ENCODE results near the gene PFKFB2.

The PFKFB2 gene

DNA sequence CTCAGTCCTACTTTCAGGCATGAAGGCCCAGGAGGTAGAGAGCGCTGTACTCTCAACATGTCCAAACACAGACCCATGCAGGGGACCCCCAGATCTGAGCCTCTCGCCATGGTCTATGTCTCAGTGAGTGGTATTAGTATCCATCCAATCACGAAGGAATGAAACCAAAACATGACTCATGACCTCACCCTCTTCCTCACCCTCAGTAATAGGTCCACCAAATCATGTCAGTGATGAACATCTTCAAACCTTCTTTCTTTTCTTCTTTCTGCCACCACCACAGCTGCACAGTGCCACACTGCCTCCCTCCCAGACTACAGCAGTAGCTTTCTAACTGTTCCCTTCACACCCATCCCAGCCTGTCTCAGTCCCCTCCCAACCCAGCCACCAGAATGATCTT is 37.3 kb upstream of the PFKFB2 start:
- Histone ChIP-seq H3K4me3 (ENCODE audit: low read depth, low read length) (no peak overlapping the region), H3K27me3 (ENCODE audit: control insufficient read depth, insufficient read depth, low read length) (peaks cover 6% of the 10 kb centered on the region; the same call in 1 of the 2 replicates), H3K27ac (ENCODE audit: low read depth, low read length) (no peak overlapping the region), H3K36me3 (ENCODE audit: control insufficient read depth, insufficient read depth, low read length) (no peaks in the 10 kb centered on the region), H3K4me1 (ENCODE audit: control insufficient read depth, insufficient read depth, low read length) (no peaks in the 10 kb centered on the region), H3K9ac (ENCODE audit: low read length) (no peak overlapping the region), H3K9me3 (ENCODE audit: control insufficient read depth, insufficient read depth, low read depth, low read length) (no peaks in the 10 kb centered on the region)

DNA sequence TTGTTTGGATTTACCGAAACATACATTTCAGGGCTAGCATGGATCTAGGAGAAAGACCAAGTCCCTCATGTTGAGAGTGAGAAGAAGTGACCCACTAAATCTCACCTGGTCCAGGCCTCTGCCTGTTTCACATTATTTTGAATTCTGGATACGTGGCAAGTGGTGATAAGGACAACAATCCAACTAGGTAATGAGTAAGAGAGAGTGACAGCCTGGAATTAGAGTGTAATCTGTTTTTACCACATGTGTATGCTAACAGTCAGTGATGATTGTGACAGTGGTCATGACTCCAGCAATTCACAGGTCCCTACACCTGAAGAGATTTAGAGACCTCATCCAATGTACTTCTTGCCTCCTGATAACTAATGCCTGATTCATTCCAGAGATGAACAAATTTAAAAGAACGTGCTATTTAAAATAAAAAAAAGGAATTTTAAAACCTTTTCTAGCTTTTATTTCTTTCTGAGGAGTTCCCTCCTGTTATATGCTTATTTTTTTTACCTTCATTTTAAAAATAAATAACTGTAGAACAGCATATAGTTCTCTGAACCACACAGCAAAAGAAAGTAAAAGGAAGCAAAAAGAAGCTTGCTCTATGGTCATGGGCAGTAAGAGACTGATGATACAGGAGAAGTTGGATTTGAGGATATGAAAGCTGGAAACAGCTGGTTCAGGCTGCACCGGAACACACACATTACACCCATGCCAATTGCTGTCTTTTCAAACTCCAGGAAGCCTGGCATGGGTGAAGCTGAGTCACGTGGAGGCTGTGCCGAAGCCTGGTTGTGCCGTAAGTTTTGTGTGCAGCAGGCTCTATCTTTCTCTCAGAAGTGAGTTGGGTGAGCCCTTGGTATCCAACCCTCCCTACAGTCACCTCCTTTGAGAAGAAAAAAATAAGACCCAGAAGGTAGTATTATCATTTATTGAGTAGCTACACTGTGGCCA is 35.2 kb upstream of the PFKFB2 start:
- Histone ChIP-seq H3K4me3 (ENCODE audit: low read depth, low read length) (no peak overlapping the region), H3K9ac (ENCODE audit: low read length) (no peak overlapping the region), H3K9me3 (ENCODE audit: control insufficient read depth, insufficient read depth, low read depth, low read length) (no peaks in the 10 kb centered on the region), H3K27me3 (ENCODE audit: control insufficient read depth, insufficient read depth, low read length) (peaks cover 6% of the 10 kb centered on the region; the same call in 1 of the 2 replicates), H3K36me3 (ENCODE audit: control insufficient read depth, insufficient read depth, low read length) (no peaks in the 10 kb centered on the region), H3K27ac (ENCODE audit: low read depth, low read length) (no peak overlapping the region), H3K4me1 (ENCODE audit: control insufficient read depth, insufficient read depth, low read length) (no peaks in the 10 kb centered on the region; the same call in 1 of the 2 replicates)

DNA sequence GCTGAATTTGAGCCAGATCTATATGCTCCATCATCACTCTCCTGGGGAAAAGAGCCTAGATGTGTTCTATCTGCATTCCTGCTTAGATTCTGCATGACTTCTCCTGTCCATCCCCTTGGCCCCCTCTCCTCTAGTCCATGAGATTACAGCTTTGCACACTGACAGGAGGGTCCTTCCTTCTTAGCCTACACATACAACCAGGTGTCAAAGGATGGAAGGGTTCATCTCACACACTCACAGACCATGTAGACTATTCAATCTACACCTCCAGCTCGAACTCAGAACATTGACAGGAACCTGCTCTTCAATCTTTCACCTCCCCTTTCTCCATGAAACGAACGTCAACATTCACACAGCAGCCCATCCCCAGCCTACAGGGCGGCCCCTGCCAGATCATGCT is 34.4 kb upstream of the PFKFB2 start:
- Histone ChIP-seq H3K9ac (ENCODE audit: low read length) (no peak overlapping the region), H3K9me3 (ENCODE audit: control insufficient read depth, insufficient read depth, low read depth, low read length) (no peaks in the 10 kb centered on the region), H3K4me3 (ENCODE audit: low read depth, low read length) (no peak overlapping the region), H3K27ac (ENCODE audit: low read depth, low read length) (no peak overlapping the region), H3K4me1 (ENCODE audit: control insufficient read depth, insufficient read depth, low read length) (no peaks in the 10 kb centered on the region; the same call in 1 of the 2 replicates), H3K36me3 (ENCODE audit: control insufficient read depth, insufficient read depth, low read length) (no peaks in the 10 kb centered on the region), H3K27me3 (ENCODE audit: control insufficient read depth, insufficient read depth, low read length) (peaks cover 1% of the 10 kb centered on the region; the same call in 1 of the 2 replicates)

GRCh38 chr1:207019161-207019560 is 33.9 kb upstream of the PFKFB2 start:
- Histone ChIP-seq H3K4me3 (ENCODE audit: low read depth, low read length) (no peak overlapping the region), H3K9ac (ENCODE audit: low read length) (no peak overlapping the region), H3K4me1 (ENCODE audit: control insufficient read depth, insufficient read depth, low read length) (no peaks in the 10 kb centered on the region; the same call in 1 of the 2 replicates), H3K9me3 (ENCODE audit: control insufficient read depth, insufficient read depth, low read depth, low read length) (no peaks in the 10 kb centered on the region), H3K36me3 (ENCODE audit: control insufficient read depth, insufficient read depth, low read length) (no peaks in the 10 kb centered on the region), H3K27ac (ENCODE audit: low read depth, low read length) (no peak overlapping the region), H3K27me3 (ENCODE audit: control insufficient read depth, insufficient read depth, low read length) (no peaks in the 10 kb centered on the region; the same call in 1 of the 2 replicates)

DNA sequence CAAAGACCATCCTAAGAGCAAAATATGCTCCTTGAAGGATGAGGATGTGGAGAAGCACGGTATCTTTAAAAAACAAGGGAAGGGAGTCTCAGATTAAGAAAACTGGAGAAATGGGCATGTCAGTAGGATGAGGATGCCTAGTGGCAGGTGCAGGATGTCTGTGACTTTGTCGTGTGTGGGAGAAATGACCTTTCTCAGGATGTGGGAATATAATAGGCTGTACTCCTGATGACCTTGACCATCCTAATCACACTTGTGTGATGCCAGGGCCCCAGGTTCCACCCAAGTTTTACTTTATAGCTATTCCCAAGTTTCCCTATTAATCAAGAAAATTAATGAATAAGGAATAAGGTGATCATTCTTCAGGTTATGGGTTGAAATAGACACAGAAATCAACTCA is 33.4 kb upstream of the PFKFB2 start:
- peaks cover 5% of the 10 kb centered on the region for H3K4me1 ChIP-seq (ENCODE audit: control insufficient read depth, insufficient read depth, low read length)
- H3K4me3 ChIP-seq (ENCODE audit: low read depth, low read length), result no peak overlapping the region
- no peak overlapping the region for H3K9ac ChIP-seq (ENCODE audit: low read length)
- H3K36me3 ChIP-seq (ENCODE audit: control insufficient read depth, insufficient read depth, low read length), result no peaks in the 10 kb centered on the region
- H3K27ac ChIP-seq (ENCODE audit: low read depth, low read length), result no peak overlapping the region
- H3K27me3 ChIP-seq (ENCODE audit: control insufficient read depth, insufficient read depth, low read length), result no peaks in the 10 kb centered on the region; the same call in 1 of the 2 replicates
- no peaks in the 10 kb centered on the region for H3K9me3 ChIP-seq (ENCODE audit: control insufficient read depth, insufficient read depth, low read depth, low read length)

DNA sequence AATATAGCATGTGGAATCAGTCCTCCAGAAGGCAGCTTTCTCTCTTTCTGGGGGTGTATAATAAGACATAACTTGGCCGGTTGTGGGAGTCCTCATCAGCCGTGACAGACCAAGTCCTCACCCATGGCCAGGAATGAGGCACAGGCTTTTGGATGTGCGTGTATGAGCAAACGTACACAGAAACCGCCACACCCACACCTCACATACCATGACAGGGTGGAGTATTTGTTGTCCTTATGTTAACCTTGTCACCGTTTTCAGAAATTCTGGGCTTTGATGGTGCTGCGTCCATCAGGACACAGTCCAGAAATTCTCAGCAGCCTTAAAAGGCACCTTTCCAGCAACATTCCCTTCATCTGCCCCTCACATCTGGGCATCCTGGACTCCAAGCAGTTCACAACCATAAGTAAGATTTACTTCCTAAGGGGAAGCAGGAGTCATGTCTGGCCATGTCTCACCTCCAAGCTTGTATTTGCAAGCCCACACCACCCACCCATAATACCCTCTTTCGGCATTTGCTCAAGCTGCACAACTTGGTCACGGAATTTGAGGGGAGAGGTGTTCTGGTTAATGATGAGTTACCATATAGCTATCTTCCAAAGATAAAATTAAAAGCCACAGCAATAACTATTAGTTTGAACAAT is 32.9 kb upstream of the PFKFB2 start:
- no peak overlapping the region for H3K9ac ChIP-seq (ENCODE audit: low read length)

GRCh38 chr1:207020709-207021107 is 32.4 kb upstream of the PFKFB2 start:
- no peak overlapping the region for H3K9ac ChIP-seq (ENCODE audit: low read length)
- no peaks in the 10 kb centered on the region; the same call in 1 of the 2 replicates for H3K27me3 ChIP-seq (ENCODE audit: control insufficient read depth, insufficient read depth, low read length)
- no peaks in the 10 kb centered on the region for H3K9me3 ChIP-seq (ENCODE audit: control insufficient read depth, insufficient read depth, low read depth, low read length)
- peaks cover 15% of the 10 kb centered on the region for H3K4me1 ChIP-seq (ENCODE audit: control insufficient read depth, insufficient read depth, low read length)
- H3K36me3 ChIP-seq (ENCODE audit: control insufficient read depth, insufficient read depth, low read length), result no peaks in the 10 kb centered on the region
- H3K4me3 ChIP-seq (ENCODE audit: low read depth, low read length), result no peak overlapping the region
- H3K27ac ChIP-seq (ENCODE audit: low read depth, low read length), result no peak overlapping the region

More for the DNA sequence above, 32.9 kb upstream of the PFKFB2 start:
- H3K27ac ChIP-seq (ENCODE audit: low read depth, low read length), result no peak overlapping the region
- no peaks in the 10 kb centered on the region; the same call in 1 of the 2 replicates for H3K27me3 ChIP-seq (ENCODE audit: control insufficient read depth, insufficient read depth, low read length)
- no peaks in the 10 kb centered on the region for H3K9me3 ChIP-seq (ENCODE audit: control insufficient read depth, insufficient read depth, low read depth, low read length)
- H3K36me3 ChIP-seq (ENCODE audit: control insufficient read depth, insufficient read depth, low read length), result no peaks in the 10 kb centered on the region
- H3K4me1 ChIP-seq (ENCODE audit: control insufficient read depth, insufficient read depth, low read length), result peaks cover 9% of the 10 kb centered on the region
- H3K4me3 ChIP-seq (ENCODE audit: low read depth, low read length), result no peak overlapping the region

GRCh38 chr1:207021139-207021861 is 31.8 kb upstream of the PFKFB2 start:
- Histone ChIP-seq H3K4me1 (ENCODE audit: control insufficient read depth, insufficient read depth, low read length) (peaks cover 17% of the 10 kb centered on the region), H3K27ac (ENCODE audit: low read depth, low read length) (no peak overlapping the region)

DNA sequence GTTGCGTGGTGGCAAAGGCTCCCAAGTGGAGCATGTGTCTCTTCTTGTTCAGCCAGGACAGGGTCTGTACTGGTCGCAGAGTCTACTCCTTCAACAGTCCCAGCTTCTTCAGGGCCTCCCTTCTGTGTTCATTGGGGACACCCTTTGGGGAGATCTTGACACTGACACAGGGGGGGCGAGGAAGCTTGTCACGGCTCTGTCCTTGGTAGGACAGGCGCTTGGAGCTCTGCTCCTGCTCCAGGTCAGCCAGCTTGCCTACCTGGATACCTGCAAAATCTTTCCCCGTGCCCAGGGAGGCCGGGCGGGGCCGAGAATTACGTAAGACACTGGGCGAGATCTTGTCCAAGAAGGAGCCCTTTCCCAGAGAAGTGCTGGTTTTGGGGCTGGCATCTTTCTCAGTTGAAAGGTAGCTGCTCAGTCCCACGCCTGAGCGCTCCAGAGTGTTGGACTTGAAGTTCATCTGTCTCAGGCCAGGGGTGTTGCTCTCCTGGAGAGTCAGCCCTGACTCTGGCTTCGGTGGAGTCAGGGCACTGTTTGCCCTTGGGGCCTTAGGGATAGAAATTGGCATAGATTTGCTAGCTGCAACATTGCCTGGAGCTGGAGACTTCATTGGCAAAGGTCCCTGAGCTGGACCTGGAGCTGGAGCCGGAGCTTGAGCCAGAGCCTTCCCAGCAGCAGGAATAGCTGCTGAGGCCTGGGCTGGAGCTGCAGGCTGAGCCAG is 31.0 kb upstream of the PFKFB2 start:
- Histone ChIP-seq H3K4me3 (ENCODE audit: low read depth, low read length) (no peak overlapping the region), H3K36me3 (ENCODE audit: control insufficient read depth, insufficient read depth, low read length) (no peaks in the 10 kb centered on the region), H3K27ac (ENCODE audit: low read depth, low read length) (no peak overlapping the region), H3K27me3 (ENCODE audit: control insufficient read depth, insufficient read depth, low read length) (no peaks in the 10 kb centered on the region; the same call in 1 of the 2 replicates), H3K9me3 (ENCODE audit: control insufficient read depth, insufficient read depth, low read depth, low read length) (no peaks in the 10 kb centered on the region), H3K9ac (ENCODE audit: low read length) (no peak overlapping the region), H3K4me1 (ENCODE audit: control insufficient read depth, insufficient read depth, low read length) (peaks cover 17% of the 10 kb centered on the region)

More at GRCh38 chr1:207021139-207021861, 31.8 kb upstream of the PFKFB2 start:
- Histone ChIP-seq H3K27me3 (ENCODE audit: control insufficient read depth, insufficient read depth, low read length) (no peaks in the 10 kb centered on the region; the same call in 1 of the 2 replicates), H3K36me3 (ENCODE audit: control insufficient read depth, insufficient read depth, low read length) (no peaks in the 10 kb centered on the region), H3K9me3 (ENCODE audit: control insufficient read depth, insufficient read depth, low read depth, low read length) (no peaks in the 10 kb centered on the region), H3K4me3 (ENCODE audit: low read depth, low read length) (no peak overlapping the region), H3K9ac (ENCODE audit: low read length) (no peak overlapping the region)

GRCh38 chr1:207022996-207023679 is 29.9 kb upstream of the PFKFB2 start:
- Histone ChIP-seq H3K9ac (ENCODE audit: low read length) (no peak overlapping the region), H3K4me1 (ENCODE audit: control insufficient read depth, insufficient read depth, low read length) (peaks cover 20% of the 10 kb centered on the region), H3K27me3 (ENCODE audit: control insufficient read depth, insufficient read depth, low read length) (no peaks in the 10 kb centered on the region; the same call in 1 of the 2 replicates)

More at GRCh38 chr1:207022996-207023679, 29.9 kb upstream of the PFKFB2 start:
- H3K4me3 ChIP-seq (ENCODE audit: low read depth, low read length), result no peak overlapping the region
- H3K9me3 ChIP-seq (ENCODE audit: control insufficient read depth, insufficient read depth, low read depth, low read length), result no peaks in the 10 kb centered on the region
- no peak overlapping the region for H3K27ac ChIP-seq (ENCODE audit: low read depth, low read length)
- H3K36me3 ChIP-seq (ENCODE audit: control insufficient read depth, insufficient read depth, low read length), result no peaks in the 10 kb centered on the region
